Mesenchymal stem cell (in vitro differentiated cells and primary cell): ENCODE measurements around the gene CPXM2.

Experiments
- DNase-seq: peaks from one replicate; pipeline ENCODE4 v3.0.0-alpha.2; 2013
- H2AFZ ChIP-seq: one replicate; pipeline ENCODE4 v1.6.1; 2013; ENCODE audit warnings: low read depth, mild to moderate bottlenecking, control low read depth, inconsistent platforms, low read length, moderate library complexity
- H2AK5ac ChIP-seq: 2 replicates; pipeline ENCODE4 v1.6.1; 2013; ENCODE audit warnings: low read length, moderate library complexity, mild to moderate bottlenecking, inconsistent platforms; ENCODE audit not compliant: severe bottlenecking
- H2BK120ac ChIP-seq: one replicate; pipeline ENCODE4 v1.6.1; 2013; ENCODE audit warnings: low read depth, mild to moderate bottlenecking, inconsistent platforms, low read length, moderate library complexity
- H2BK12ac ChIP-seq, 2 experiments: one replicate each; pipeline ENCODE4 v1.6.1; 2013; ENCODE audit warnings: inconsistent platforms in 2 of 2, low read length in 2 of 2, mild to moderate bottlenecking in 2 of 2, moderate library complexity in 2 of 2, control low read depth in 1 of 2
- H2BK15ac ChIP-seq: one replicate; pipeline ENCODE4 v1.6.1; 2013; ENCODE audit warnings: mild to moderate bottlenecking, low read depth, inconsistent platforms; ENCODE audit not compliant: poor library complexity, severe bottlenecking
- H2BK5ac ChIP-seq: 2 replicates; pipeline ENCODE4 v1.6.1; 2013; ENCODE audit warnings: low read depth, mild to moderate bottlenecking, low read length, control low read depth, inconsistent platforms; ENCODE audit not compliant: poor library complexity, severe bottlenecking
- H3K14ac ChIP-seq, 2 experiments: one replicate each; pipeline ENCODE4 v1.6.1; 2013; ENCODE audit warnings: inconsistent platforms in 2 of 2, low read length in 2 of 2, control low read depth in 1 of 2, mild to moderate bottlenecking in 1 of 2, moderate library complexity in 1 of 2
- H3K18ac ChIP-seq, 2 experiments: one replicate each; pipeline ENCODE4 v1.6.1; 2013; ENCODE audit warnings: inconsistent platforms in 2 of 2, low read length in 2 of 2, control low read depth in 1 of 2, low read depth in 1 of 2, mild to moderate bottlenecking in 1 of 2
- H3K23ac ChIP-seq, 2 experiments: one replicate each; pipeline ENCODE4 v1.6.1; 2013; ENCODE audit warnings: inconsistent platforms in 2 of 2, low read length in 2 of 2, mild to moderate bottlenecking in 2 of 2, moderate library complexity in 2 of 2, control low read depth in 1 of 2
- H3K27ac ChIP-seq: 2 replicates; pipeline ENCODE4 v1.5.1; 2013; ENCODE audit warnings: mild to moderate bottlenecking, moderate library complexity, low read length, control low read depth, inconsistent platforms; ENCODE audit not compliant: poor library complexity, severe bottlenecking
- H3K27me3 ChIP-seq, 2 experiments: 2 replicates each; pipeline versions ENCODE4 v1.6.1 to v1.7.0; 2013; ENCODE audit warnings: low read length in 2 of 2, mild to moderate bottlenecking in 2 of 2, moderate library complexity in 2 of 2, control low read depth in 1 of 2, inconsistent platforms in 1 of 2; ENCODE audit not compliant: control insufficient read depth in 1 of 2, insufficient read depth in 1 of 2
- H3K36me3 ChIP-seq, 2 experiments: 2 replicates each; pipeline versions ENCODE4 v1.6.1 to v1.7.0; 2013; ENCODE audit warnings: low read length in 2 of 2, control low read depth in 1 of 2, inconsistent platforms in 1 of 2, low read depth in 1 of 2, mild to moderate bottlenecking in 1 of 2; ENCODE audit not compliant: insufficient read depth in 2 of 2, control insufficient read depth in 1 of 2
- H3K4ac ChIP-seq, 2 experiments: one replicate each; pipeline ENCODE4 v1.6.1; 2013; ENCODE audit warnings: inconsistent platforms in 2 of 2, low read length in 2 of 2, mild to moderate bottlenecking in 2 of 2, moderate library complexity in 2 of 2, control low read depth in 1 of 2, low read depth in 1 of 2
- H3K4me1 ChIP-seq: 2 replicates; pipeline ENCODE4 v1.6.1; 2013; ENCODE audit warnings: low read depth, low read length, control low read depth; ENCODE audit not compliant: control insufficient read depth, insufficient read depth
- H3K4me2 ChIP-seq: 2 replicates; pipeline ENCODE4 v1.6.1; 2013; ENCODE audit warnings: low read length, mild to moderate bottlenecking, inconsistent platforms; ENCODE audit not compliant: poor library complexity, severe bottlenecking
- H3K4me3 ChIP-seq, 2 experiments: 2 replicates each; pipeline versions ENCODE4 v1.5.1 to v1.7.0; 2013; ENCODE audit warnings: low read length in 2 of 2, mild to moderate bottlenecking in 2 of 2, control low read depth in 1 of 2, low read depth in 1 of 2; ENCODE audit not compliant: insufficient read depth in 1 of 2
- H3K79me1 ChIP-seq: replicated peaks from 2 replicates; pipeline ENCODE4 v1.6.1; 2013; ENCODE audit warnings: mild to moderate bottlenecking, control low read depth, low read length, inconsistent platforms; ENCODE audit not compliant: poor library complexity, severe bottlenecking
- H3K9ac ChIP-seq: 2 replicates; pipeline ENCODE4 v1.7.0; 2013; ENCODE audit warnings: mild to moderate bottlenecking, low read length, moderate library complexity
- H3K9me3 ChIP-seq: 2 replicates; pipeline ENCODE4 v1.7.0; 2013; ENCODE audit warnings: mild to moderate bottlenecking, low read length; ENCODE audit not compliant: control insufficient read depth
- H4K8ac ChIP-seq: one replicate; pipeline ENCODE4 v1.6.1; 2013; ENCODE audit warnings: inconsistent platforms, mild to moderate bottlenecking, low read length, moderate library complexity
- H4K91ac ChIP-seq: one replicate; pipeline ENCODE4 v1.6.1; 2013; ENCODE audit warnings: mild to moderate bottlenecking, low read length, inconsistent platforms
- WGBS: methylation state at CpG from one replicate; pipeline ENCODE4 v1.1.7; 2013; ENCODE audit warnings: mixed read lengths; 5-methylcytosine and 5-hydroxymethylcytosine counted together

Gene CPXM2

GRCh38 chr10:123909866-123910265 is 18.3 kb upstream of the CPXM2 start:
- no peak for DNase-seq

GRCh38 chr10:123909426-123909825 is 17.8 kb upstream of the CPXM2 start:
- Histone ChIP-seq H3K4ac (no peak overlapping the region), H3K27me3 (peaks cover 0 to 87% of the 10 kb centered on the region in 2 experiments), H3K9me3 (no peaks in the 10 kb centered on the region), H4K8ac (no peak overlapping the region), H2BK12ac (no peak overlapping the region), H3K4me2 (no peak overlapping the region), H2BK5ac (no peak overlapping the region), H2BK120ac (no peak overlapping the region), H3K79me1 (no peaks in the 10 kb centered on the region), H3K27ac (no peak overlapping the region), H3K36me3 (no peaks in the 10 kb centered on the region), H3K9ac (no peak overlapping the region), H2AFZ (no peak overlapping the region), H3K23ac (no peak overlapping the region), H3K14ac (no peak overlapping the region), H3K4me3 (no peak overlapping the region), H3K18ac (no peak overlapping the region), H2BK15ac (no peak overlapping the region), H3K4me1 (no peaks in the 10 kb centered on the region), H2AK5ac (no peak overlapping the region), H4K91ac (no peak overlapping the region)
- WGBS = 84% methylated on average over 5 of the region's 5 CpGs
- DNase-seq = no peak

More at GRCh38 chr10:123909866-123910265, 18.3 kb upstream of the CPXM2 start:
- Histone ChIP-seq H2AFZ (no peak overlapping the region), H2AK5ac (no peak overlapping the region), H3K79me1 (no peaks in the 10 kb centered on the region), H3K4ac (no peak overlapping the region), H3K9me3 (no peaks in the 10 kb centered on the region), H3K27ac (no peak overlapping the region), H4K91ac (no peak overlapping the region), H3K36me3 (no peaks in the 10 kb centered on the region), H3K23ac (no peak overlapping the region), H2BK15ac (no peak overlapping the region), H3K4me2 (no peak overlapping the region), H2BK5ac (no peak overlapping the region), H3K27me3 (peaks cover 0 to 89% of the 10 kb centered on the region in 2 experiments), H2BK120ac (no peak overlapping the region), H4K8ac (no peak overlapping the region), H3K4me3 (no peak overlapping the region), H3K4me1 (no peaks in the 10 kb centered on the region), H3K14ac (no peak overlapping the region), H3K9ac (no peak overlapping the region), H2BK12ac (no peak overlapping the region), H3K18ac (no peak overlapping the region)
- WGBS = 79% methylated on average over 8 of the region's 8 CpGs

DNA sequence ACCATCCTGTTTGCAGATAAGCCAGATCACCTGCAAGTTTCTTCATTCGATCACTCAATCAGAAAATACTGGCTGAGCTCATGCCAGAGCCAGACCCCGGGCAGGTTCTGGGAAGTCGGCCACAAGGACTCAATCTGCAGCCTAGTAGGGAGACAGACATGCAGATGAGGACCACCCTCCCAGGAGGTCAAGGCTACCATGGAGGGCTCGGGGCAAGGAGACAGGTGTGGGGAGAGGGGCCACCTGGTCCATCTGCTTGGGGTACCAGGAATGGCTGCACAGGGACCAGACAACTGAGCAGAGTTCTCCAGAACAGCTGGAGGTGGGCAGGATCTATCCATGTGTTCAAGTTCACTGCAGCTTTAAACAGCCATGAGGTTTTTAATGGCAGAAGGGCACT is 16.8 kb upstream of the CPXM2 start:
- no peak overlapping the region for H2AK5ac ChIP-seq
- WGBS = 67% methylated on average over 4 of the region's 4 CpGs
- no peak overlapping the region for H3K4ac ChIP-seq
- no peak overlapping the region for H2AFZ ChIP-seq
- no peaks in the 10 kb centered on the region for H3K36me3 ChIP-seq
- no peak overlapping the region for H3K27ac ChIP-seq
- no peaks in the 10 kb centered on the region for H3K79me1 ChIP-seq
- H2BK5ac ChIP-seq = no peak overlapping the region
- H3K14ac ChIP-seq = no peak overlapping the region
- no peaks in the 10 kb centered on the region for H3K9me3 ChIP-seq
- H3K4me1 ChIP-seq = no peaks in the 10 kb centered on the region
- H3K4me2 ChIP-seq = no peak overlapping the region
- DNase-seq = no peak
- H3K9ac ChIP-seq = no peak overlapping the region
- H3K27me3 ChIP-seq = peaks cover 0 to 89% of the 10 kb centered on the region in 2 experiments
- no peak overlapping the region for H3K4me3 ChIP-seq
- H4K8ac ChIP-seq = no peak overlapping the region
- H2BK12ac ChIP-seq = no peak overlapping the region
- H2BK15ac ChIP-seq = no peak overlapping the region
- no peak overlapping the region for H3K23ac ChIP-seq
- no peak overlapping the region for H4K91ac ChIP-seq
- no peak overlapping the region for H2BK120ac ChIP-seq
- no peak overlapping the region for H3K18ac ChIP-seq

DNA sequence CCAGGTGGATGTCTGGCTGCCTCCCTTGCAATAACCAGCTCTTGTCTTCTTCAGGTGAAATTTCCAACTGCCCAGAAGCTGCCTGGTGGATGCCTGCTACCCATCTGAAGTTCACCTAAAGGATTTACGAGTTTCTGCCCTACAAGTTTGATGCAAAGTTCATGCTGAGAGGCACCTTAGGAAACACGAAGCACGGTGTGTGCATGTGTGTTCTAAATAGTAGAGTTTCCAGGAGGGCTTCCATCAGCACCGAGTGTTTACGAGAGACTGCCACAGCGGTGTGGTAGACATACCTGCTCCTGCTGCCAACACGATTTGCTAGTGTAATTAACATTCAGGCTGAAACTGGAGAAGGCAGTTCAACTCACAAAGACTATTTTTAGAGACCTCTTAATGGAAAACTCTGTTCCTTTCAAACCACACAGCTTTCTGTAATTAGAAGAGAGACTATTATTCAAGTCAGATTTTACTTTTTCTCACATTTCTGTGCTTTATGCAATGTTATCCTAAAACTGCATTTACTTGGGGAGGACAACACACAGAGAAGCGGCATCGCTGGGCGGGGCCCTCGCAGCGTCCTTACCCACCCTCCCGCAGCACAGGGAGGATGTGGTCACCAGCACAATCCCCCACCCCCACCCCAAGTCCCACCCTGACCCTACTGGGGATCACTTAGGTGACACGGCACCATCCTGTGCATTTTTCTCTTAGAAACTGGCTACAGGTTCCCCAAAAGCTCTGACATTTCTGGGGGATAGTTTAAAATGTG is 15.5 kb upstream of the CPXM2 start:
- Histone ChIP-seq H3K4me3 (no peak overlapping the region), H3K27me3 (peaks cover 0 to 90% of the 10 kb centered on the region in 2 experiments), H4K91ac (no peak overlapping the region), H3K4ac (no peak overlapping the region), H3K18ac (no peak overlapping the region), H3K27ac (no peak overlapping the region), H2BK5ac (no peak overlapping the region), H3K23ac (no peak overlapping the region), H3K79me1 (no peaks in the 10 kb centered on the region), H3K4me2 (no peak overlapping the region), H2BK12ac (no peak overlapping the region), H4K8ac (no peak overlapping the region), H3K36me3 (no peaks in the 10 kb centered on the region), H2BK120ac (no peak overlapping the region), H2AK5ac (no peak overlapping the region), H2BK15ac (no peak overlapping the region), H3K4me1 (no peaks in the 10 kb centered on the region), H3K9me3 (no peaks in the 10 kb centered on the region), H3K9ac (no peak overlapping the region), H3K14ac (no peak overlapping the region), H2AFZ (no peak overlapping the region)
- DNase-seq = no peak
- 63% methylated on average over 14 of the region's 14 CpGs for WGBS
